ENCODE data around the gene RPAP3. TPM values are rescaled to one million over a fixed set of nuclear protein-coding genes. Genes with fewer than 3 reads are reported as not detected.

Gene RPAP3
- total RNA-seq, 1 donor from 2014 or later: 27.7 TPM

DNA sequence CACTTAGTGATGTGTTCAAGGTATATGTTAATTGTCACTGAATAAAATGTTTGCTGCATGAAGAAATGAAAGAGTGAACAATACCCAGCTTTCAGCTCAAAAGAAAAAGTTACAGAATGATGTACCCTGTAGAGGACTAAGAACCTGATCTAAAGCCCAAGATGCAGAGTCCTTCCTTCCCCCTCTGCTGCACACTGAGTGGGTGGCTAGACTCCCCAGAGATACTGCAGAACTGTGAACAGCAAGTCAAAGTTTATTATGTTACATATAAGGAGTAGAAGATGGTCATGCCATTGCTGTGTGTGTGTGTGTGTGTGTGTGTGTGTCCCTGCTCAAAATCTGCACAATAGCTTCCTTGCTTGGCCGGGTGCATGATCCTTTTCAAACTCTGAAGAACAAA, 83.9 kb downstream of the RPAP3 start:
- Histone ChIP-seq H3K36me3 (ENCODE audit: control insufficient read depth, insufficient read depth, low read length) (no peaks in the 10 kb centered on the region), H3K4me3 (ENCODE audit: low read depth, low read length) (no peak overlapping the region), H3K27me3 (ENCODE audit: control insufficient read depth, insufficient read depth, low read length) (no peaks in the 10 kb centered on the region)
- TF ChIP-seq, protein P1, sequence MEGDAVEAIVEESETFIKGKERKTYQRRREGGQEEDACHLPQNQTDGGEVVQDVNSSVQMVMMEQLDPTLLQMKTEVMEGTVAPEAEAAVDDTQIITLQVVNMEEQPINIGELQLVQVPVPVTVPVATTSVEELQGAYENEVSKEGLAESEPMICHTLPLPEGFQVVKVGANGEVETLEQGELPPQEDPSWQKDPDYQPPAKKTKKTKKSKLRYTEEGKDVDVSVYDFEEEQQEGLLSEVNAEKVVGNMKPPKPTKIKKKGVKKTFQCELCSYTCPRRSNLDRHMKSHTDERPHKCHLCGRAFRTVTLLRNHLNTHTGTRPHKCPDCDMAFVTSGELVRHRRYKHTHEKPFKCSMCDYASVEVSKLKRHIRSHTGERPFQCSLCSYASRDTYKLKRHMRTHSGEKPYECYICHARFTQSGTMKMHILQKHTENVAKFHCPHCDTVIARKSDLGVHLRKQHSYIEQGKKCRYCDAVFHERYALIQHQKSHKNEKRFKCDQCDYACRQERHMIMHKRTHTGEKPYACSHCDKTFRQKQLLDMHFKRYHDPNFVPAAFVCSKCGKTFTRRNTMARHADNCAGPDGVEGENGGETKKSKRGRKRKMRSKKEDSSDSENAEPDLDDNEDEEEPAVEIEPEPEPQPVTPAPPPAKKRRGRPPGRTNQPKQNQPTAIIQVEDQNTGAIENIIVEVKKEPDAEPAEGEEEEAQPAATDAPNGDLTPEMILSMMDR (IDR thresholded peaks at IDR 0.05; ENCODE audit: insufficient read depth, low read length, poor library complexity, severe bottlenecking): no peak
- no peak for DNase-seq (ENCODE audit: low read depth)

DNA sequence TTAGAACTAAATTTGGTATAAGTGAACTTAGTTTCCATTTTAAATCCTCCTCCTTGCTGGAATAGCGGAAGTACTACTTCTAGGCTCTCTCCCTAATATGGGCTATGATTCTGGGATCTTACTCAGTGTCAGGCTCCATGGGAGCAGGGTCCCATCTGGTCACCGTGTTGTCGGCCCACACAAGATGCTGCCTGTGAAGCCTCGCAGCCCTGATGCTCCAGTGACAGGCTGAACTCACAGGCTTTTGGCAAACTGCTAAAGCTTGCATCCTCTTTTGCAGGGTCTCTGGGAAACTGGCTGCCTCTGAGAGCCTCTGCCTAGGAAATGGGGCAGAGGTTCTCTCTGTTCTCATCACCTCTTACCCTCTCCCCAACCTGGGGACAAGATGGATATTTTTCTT, 88.4 kb downstream of the RPAP3 start:
- H3K36me3 ChIP-seq (ENCODE audit: control insufficient read depth, insufficient read depth, low read length): no peaks in the 10 kb centered on the region
- no peak for DNase-seq (ENCODE audit: low read depth)
- TF ChIP-seq, protein P1 (IDR thresholded peaks at IDR 0.05; ENCODE audit: insufficient read depth, low read length, poor library complexity, severe bottlenecking): no peak
- H3K4me3 ChIP-seq (ENCODE audit: low read depth, low read length): no peak overlapping the region
- no peaks in the 10 kb centered on the region for H3K27me3 ChIP-seq (ENCODE audit: control insufficient read depth, insufficient read depth, low read length)

DNA sequence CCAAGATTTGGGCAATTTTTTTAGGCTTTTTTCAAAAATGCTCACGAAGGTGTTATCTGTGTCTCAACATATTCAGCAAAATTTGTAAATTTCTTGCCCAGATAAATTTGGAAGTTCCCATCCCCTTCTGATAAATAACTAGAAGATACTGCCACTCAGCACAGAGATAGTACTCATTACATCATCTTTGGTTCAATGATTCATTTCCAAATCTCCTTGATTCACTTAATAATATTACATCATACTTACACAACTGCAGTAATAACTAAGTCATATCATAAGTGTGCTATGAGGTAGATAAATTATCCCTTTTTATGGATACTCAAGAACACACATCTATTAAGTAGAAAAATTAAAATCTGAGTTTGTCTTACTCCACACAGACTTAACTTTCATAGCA, 89.4 kb downstream of the RPAP3 start:
- Histone ChIP-seq H3K27me3 (ENCODE audit: control insufficient read depth, insufficient read depth, low read length) (no peaks in the 10 kb centered on the region), H3K4me3 (ENCODE audit: low read depth, low read length) (no peak overlapping the region), H3K36me3 (ENCODE audit: control insufficient read depth, insufficient read depth, low read length) (no peaks in the 10 kb centered on the region)
- no peak for DNase-seq (ENCODE audit: low read depth)
- TF ChIP-seq, protein P1 (IDR thresholded peaks at IDR 0.05; ENCODE audit: insufficient read depth, low read length, poor library complexity, severe bottlenecking): no peak

DNA sequence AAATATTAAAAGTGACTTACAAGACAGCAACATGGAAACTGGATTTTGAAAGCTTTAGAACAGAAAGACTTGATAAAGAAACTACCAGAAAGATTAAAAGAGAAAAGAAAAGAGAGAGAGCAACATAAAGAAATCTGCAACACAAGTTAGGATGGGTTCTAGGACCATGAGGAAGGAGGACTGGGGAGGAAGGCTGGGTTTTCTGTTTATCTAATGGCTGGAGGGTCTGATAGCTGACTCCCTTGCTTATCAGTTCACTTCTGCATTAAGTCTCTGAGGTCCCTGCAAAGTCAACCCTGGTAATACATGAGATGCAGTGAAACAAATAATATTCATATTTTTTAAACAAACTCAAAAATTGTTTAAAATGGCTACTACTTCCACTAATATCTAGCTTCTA, 90.1 kb downstream of the RPAP3 start:
- no peaks in the 10 kb centered on the region for H3K27me3 ChIP-seq (ENCODE audit: control insufficient read depth, insufficient read depth, low read length)
- no peaks in the 10 kb centered on the region for H3K36me3 ChIP-seq (ENCODE audit: control insufficient read depth, insufficient read depth, low read length)
- TF ChIP-seq, protein P1 (IDR thresholded peaks at IDR 0.05; ENCODE audit: insufficient read depth, low read length, poor library complexity, severe bottlenecking): no peak
- no peak overlapping the region for H3K4me3 ChIP-seq (ENCODE audit: low read depth, low read length)
- no peak for DNase-seq (ENCODE audit: low read depth)

DNA sequence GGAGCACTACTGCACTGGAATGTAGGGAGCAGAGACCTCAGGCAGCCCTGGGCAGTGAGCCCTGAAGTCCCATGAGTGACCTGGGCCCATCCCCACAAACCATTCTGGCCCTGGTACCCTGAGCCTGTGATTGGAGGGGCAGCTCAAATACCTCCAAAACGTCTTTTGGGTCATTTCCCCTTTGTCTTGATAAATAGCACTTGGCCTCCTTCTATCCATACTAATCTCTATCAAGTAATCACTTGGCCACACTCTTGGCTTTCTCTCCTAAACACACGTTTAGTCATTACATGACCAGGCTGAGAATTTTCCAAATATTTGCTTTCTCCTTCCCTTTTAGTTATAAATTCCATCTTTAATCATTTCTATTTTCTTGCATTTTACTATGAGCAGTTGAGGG, 91.3 kb downstream of the RPAP3 start:
- H3K36me3 ChIP-seq (ENCODE audit: control insufficient read depth, insufficient read depth, low read length): no peaks in the 10 kb centered on the region
- TF ChIP-seq, protein P1 (IDR thresholded peaks at IDR 0.05; ENCODE audit: insufficient read depth, low read length, poor library complexity, severe bottlenecking): no peak
- H3K27me3 ChIP-seq (ENCODE audit: control insufficient read depth, insufficient read depth, low read length): no peaks in the 10 kb centered on the region
- no peak overlapping the region for H3K4me3 ChIP-seq (ENCODE audit: low read depth, low read length)
- no peak for DNase-seq (ENCODE audit: low read depth)

DNA sequence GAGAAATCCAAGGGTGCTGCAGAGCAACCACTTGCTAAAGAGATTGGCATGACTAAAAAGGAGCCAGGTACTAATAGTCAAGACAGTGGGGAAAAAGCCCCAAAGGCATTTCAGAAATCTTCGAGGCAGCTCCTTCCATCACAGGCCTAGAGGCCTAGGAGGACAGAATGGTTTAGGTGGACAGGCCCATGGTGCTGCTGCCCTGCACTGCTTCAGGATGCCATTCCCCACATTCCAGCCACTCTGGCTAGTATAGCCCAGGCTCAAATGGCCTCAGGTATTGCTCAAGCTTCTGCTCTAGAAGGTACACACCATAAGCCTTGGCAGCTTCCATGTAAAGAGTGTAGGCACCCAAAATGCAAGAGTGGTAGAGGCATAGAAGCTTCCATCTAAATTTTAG, 92.9 kb downstream of the RPAP3 start:
- TF ChIP-seq, protein P1 (IDR thresholded peaks at IDR 0.05; ENCODE audit: insufficient read depth, low read length, poor library complexity, severe bottlenecking): no peak
- DNase-seq (ENCODE audit: low read depth): no peak
- H3K27me3 ChIP-seq (ENCODE audit: control insufficient read depth, insufficient read depth, low read length): no peaks in the 10 kb centered on the region
- no peaks in the 10 kb centered on the region for H3K36me3 ChIP-seq (ENCODE audit: control insufficient read depth, insufficient read depth, low read length)
- no peak overlapping the region for H3K4me3 ChIP-seq (ENCODE audit: low read depth, low read length)

Measured in kidney epithelial cell (primary cell).